ENCODE measurements around the gene STARD7. TPM values are rescaled to one million over a fixed set of nuclear protein-coding genes. Genes with fewer than 3 reads are reported as not detected.

Gene STARD7
- total RNA-seq, 1 donor from 2014 or later, result 80.2 TPM

- H3K27ac Mint-ChIP-seq (ENCODE audit: unreplicated experiment), result no peak overlapping the region
- H3K9me3 Mint-ChIP-seq (ENCODE audit: unreplicated experiment), result no peaks in the 10 kb centered on the region
- no peaks in the 10 kb centered on the region for H3K4me1 Mint-ChIP-seq (ENCODE audit: unreplicated experiment)
- no peak for DNase-seq (ENCODE audit: extremely low spot score, unreplicated experiment)
- H3K36me3 Mint-ChIP-seq (ENCODE audit: unreplicated experiment), result no peaks in the 10 kb centered on the region
- no peak overlapping the region for H3K4me3 Mint-ChIP-seq (ENCODE audit: unreplicated experiment)
- no peaks in the 10 kb centered on the region for H3K27me3 Mint-ChIP-seq (ENCODE audit: unreplicated experiment)
- TF ChIP-seq CTCF (IDR thresholded peaks at IDR 0.05), result no peak
Observed at GRCh38 chr2:96148410-96149217, 60.0 kb downstream of the STARD7 start.

- no peak overlapping the region for H3K27ac Mint-ChIP-seq (ENCODE audit: unreplicated experiment)
- H3K4me1 Mint-ChIP-seq (ENCODE audit: unreplicated experiment), result no peaks in the 10 kb centered on the region
- H3K4me3 Mint-ChIP-seq (ENCODE audit: unreplicated experiment), result no peak overlapping the region
- DNase-seq (ENCODE audit: extremely low spot score, unreplicated experiment), result no peak
- no peaks in the 10 kb centered on the region for H3K9me3 Mint-ChIP-seq (ENCODE audit: unreplicated experiment)
- H3K27me3 Mint-ChIP-seq (ENCODE audit: unreplicated experiment), result no peaks in the 10 kb centered on the region
- no peak for TF ChIP-seq CTCF (IDR thresholded peaks at IDR 0.05)
- H3K36me3 Mint-ChIP-seq (ENCODE audit: unreplicated experiment), result no peaks in the 10 kb centered on the region
Observed at GRCh38 chr2:96147593-96148201, 60.9 kb downstream of the STARD7 start.

GRCh38 chr2:96146881-96147592 is 61.6 kb downstream of the STARD7 start:
- no peak for DNase-seq (ENCODE audit: extremely low spot score, unreplicated experiment)
- no peak for TF ChIP-seq CTCF (IDR thresholded peaks at IDR 0.05)
- no peaks in the 10 kb centered on the region for H3K36me3 Mint-ChIP-seq (ENCODE audit: unreplicated experiment)
- no peaks in the 10 kb centered on the region for H3K27me3 Mint-ChIP-seq (ENCODE audit: unreplicated experiment)
- no peak overlapping the region for H3K4me3 Mint-ChIP-seq (ENCODE audit: unreplicated experiment)
- no peak overlapping the region for H3K27ac Mint-ChIP-seq (ENCODE audit: unreplicated experiment)
- H3K4me1 Mint-ChIP-seq (ENCODE audit: unreplicated experiment), result no peaks in the 10 kb centered on the region
- H3K9me3 Mint-ChIP-seq (ENCODE audit: unreplicated experiment), result no peaks in the 10 kb centered on the region

GRCh38 chr2:96146153-96146880 is 62.3 kb downstream of the STARD7 start:
- H3K4me1 Mint-ChIP-seq (ENCODE audit: unreplicated experiment), result no peaks in the 10 kb centered on the region

More at GRCh38 chr2:96146153-96146880, 62.3 kb downstream of the STARD7 start:
- no peak overlapping the region for H3K27ac Mint-ChIP-seq (ENCODE audit: unreplicated experiment)
- H3K9me3 Mint-ChIP-seq (ENCODE audit: unreplicated experiment), result no peaks in the 10 kb centered on the region
- H3K4me3 Mint-ChIP-seq (ENCODE audit: unreplicated experiment), result no peak overlapping the region
- TF ChIP-seq CTCF (IDR thresholded peaks at IDR 0.05), result no peak
- no peaks in the 10 kb centered on the region for H3K27me3 Mint-ChIP-seq (ENCODE audit: unreplicated experiment)
- no peaks in the 10 kb centered on the region for H3K36me3 Mint-ChIP-seq (ENCODE audit: unreplicated experiment)
- no peak for DNase-seq (ENCODE audit: extremely low spot score, unreplicated experiment)
